ENCODE data around the gene UQCRC1.

The UQCRC1 gene

DNA sequence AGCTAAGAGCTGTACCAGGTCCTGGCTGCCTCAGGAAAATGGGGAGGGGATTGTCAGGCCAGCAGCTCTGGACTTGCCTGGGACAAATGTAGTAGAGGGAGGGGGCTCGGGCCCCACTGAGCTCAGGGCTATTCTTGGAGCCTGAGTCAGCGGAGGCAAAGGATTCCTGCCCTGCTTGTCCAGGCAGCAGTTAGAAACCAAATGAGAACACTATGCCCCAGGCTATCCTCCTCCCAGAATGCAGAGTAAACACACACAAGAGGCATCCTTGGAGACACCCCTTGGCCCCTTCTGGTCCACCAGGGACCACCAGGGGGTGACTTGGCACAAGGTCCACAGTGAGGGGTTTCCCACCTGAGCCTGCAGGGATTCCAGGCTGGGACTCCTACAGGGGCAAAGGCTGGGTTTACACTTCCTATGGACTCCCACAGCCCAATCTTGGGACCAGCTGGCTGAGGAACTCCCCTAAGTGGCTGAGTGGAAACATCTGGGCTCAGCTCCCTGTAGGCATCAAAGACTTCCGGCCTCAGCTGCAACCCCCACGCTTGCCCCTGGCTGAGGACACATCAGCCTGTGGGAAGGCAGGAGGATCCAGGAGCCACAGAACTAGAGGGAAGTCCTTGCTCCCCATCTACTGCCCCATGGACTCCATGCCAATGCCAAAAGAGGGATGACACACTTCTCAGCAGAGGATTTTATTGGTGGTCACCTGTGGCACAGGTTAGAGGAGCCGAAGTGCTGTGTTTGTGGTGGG lies 10.9 kb downstream of the UQCRC1 start:
- DNase-seq: peak in 1 of 2 donors; percentile 17

DNA sequence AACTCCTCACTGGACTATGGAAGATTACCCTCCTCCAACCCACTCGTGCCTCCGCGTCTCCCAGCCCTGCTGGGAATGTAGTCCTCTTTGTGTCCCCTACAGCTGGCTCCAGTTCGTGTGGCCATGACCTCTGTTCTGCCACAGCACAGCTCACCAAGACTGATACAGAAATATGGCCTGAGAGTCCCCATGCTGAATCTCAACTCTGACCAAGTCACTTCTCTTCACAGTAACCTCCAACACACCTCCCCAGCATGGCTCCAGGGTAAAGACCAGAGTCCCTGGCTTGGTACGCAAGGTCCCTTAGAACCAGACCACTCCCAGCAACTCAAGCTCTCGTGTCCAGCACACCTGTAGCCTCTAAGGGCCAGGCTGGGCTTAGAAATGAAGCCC lies 12.0 kb downstream of the UQCRC1 start:
- no peak for DNase-seq

DNA sequence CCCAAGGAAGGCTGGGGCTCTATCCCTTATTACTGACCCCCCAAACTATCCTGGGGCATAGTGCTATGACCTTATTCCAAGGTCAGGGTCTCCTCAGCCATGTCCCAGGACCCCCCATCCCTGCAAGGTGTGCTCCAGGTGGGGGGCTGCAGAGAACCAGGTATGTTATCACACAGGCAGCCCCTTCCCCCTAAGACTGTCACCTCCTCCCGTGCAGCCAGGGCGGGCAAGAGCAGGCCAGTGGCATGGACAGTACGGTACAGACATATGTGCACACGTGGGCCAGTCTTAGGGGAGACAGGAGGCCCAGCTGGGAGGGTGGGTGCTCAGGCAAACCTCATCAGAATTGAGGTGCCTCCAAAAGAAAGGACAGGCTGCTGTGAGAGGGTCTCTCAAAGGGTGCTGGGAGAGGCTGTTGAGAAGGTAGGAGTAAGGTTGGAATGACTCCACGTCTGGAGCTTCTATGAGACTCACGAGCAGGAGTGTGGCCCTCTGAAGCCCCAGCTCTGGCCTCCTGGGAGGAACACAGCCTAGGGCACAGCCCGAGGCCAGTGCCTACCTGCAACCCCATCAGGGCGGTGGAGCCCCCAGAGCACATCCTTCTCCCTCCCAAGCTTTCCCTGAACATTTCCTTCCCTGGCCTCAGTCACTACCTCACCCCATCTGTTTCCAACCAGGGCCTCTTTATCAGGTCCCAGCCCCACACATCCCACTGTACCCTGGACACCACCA lies 12.6 kb downstream of the UQCRC1 start:
- no peak for DNase-seq

DNA sequence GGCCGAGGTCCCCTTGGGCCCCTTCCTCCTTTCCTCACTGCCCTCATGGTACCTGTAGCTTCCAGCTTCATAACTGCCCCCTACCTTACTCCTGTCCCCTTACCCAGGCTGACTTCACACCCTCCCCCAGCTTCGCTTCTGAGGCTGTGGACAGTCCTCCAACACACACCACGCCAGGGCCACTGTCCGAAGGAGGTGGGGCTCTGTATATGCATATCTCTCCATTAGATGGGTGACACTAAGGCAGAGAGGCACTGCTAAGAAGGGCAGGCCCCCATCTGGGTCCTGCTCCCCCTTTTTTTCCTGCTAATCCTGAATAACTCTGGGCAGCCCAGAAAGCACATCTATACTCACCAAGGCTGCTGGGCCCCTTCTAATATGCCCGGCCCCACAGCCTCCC lies 13.3 kb downstream of the UQCRC1 start:
- no peak for DNase-seq

DNA sequence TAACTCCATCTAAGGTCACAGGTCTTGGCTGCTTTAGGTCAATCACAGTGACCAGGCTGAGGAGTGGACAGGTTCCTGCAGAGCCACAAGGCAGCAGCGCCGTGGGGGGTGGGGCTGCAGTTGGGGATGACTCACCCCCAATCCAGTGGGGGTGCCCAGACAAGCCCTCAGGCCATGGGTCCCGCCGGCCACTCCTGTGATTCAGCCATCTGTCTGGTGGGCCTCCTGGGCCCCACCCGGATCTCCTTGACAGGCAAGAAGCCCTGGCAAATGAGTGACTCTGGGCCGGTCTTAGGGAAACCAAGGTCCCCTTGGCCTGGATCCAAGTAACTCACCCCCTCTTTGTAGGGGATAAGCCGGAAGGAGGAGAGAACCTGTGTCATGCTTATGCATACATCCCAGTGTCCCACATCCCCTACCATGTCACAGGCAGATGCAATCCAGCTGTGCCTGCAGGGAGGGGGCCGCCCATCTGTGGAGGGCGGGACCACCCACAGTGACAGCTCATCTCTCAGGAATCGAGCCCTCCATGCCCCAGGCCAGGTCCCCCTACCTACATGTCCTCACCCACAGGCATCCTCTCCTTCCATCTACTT lies 13.8 kb downstream of the UQCRC1 start:
- DNase-seq: peak in 1 of 2 donors; percentile 33

DNA sequence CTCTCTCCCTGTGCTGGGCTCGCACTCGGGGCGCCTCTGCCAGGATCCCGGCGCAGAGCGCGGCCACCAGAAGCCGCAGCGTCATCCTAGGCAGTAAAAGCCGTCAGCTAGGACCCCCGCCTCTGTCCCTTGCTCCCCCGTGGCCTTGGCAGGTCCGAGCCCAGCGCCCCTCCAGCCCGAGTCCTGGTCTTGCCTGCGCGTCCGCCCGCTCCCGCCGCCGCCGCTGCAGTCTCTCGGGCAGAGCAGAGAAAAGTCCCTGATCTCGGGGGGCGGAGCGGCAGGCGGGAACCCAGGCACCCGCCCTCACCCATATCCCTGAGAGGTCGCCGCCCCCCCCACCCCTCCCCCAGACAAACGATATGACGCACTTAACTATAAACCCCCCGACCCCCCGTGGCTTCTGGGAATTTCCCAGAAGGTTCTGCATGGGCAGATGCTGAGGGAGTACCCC lies 14.3 kb downstream of the UQCRC1 start, which contains the start of gene COL7A1:
TSS of gene COL7A1 (minus strand) at position 255 of the 451 bp plus-strand sequence. CDS start at position 85, 170 bp downstream.
- no peak for DNase-seq

DNA sequence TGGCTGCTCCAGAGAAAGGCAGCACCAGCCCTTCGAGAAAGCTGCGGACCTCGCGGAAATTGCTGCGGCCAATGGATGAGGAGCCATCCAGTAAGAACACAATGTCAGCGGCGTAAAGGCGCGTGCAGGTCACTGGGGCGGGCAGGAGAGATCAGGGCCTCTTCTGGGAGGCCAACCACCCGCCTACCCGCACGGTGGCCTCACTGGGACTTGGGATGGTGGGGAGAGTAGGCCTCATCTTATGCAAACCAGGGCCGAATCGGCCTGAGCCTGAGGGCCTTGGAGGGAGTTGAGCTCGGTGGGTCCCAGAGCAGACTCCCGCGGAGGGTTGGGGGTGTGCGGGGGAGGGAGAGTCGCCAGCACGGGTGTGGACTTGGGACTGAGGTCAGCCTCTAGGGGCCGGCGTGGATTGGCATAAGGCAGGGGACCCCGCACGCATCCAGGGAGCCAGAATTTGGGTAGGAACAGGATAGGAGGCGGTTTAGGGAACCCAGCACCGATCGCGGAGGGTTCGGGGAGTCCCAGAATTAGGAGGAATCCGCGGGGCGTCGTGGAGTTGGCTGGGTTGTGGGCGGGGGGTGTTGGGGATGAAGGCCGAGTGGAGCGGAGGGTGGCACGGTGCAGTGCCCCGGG lies 14.9 kb downstream of the UQCRC1 start:
- no peak for DNase-seq

DNA sequence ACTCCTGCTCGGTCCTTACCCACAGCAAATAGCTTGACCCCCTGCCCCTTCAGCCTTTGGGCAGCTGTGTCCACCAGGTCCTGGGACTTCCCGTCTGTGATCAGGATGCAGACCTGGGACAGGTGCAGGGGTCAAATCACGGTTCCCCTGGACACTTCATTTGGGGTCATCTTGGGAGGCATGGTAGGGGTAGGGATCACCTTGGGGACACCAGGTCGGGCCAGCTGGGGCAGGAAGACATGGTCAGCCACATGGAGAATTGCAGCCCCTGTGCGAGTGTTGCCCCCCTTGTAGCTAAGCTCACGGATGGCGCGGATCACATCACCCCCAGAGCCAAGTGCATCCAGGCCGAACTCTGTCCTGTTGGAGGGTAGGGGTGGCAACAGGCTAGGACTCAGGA lies 16.1 kb downstream of the UQCRC1 start:
- no peak for DNase-seq

DNA sequence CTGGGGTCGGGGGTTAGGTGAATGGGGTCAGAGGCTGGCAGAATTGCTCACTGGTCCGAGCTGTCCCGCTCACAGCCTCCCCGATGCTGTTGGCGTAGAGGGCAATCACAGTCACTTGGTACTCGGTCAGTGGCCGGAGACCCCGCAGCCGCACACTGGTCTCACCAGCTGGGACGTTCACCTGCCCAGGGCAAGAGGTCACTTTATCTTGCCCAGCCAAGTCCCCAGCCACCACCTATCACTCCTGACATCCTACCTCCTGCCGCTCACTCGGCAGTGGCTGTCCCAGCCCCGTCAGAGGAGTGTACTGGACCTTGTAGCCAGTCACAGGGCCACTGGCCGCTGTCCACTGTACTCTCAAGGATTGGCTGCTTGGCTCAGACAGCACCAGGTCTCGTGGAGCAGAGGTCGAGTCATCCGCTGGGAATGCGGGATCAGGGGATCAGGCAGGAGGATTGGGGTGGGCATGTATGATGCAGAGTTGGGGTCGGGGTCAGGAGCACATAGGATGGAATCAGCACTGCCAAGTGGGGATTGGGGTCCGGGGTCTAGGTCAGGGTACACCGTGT lies 16.8 kb downstream of the UQCRC1 start:
- DNase-seq: no peak

DNA sequence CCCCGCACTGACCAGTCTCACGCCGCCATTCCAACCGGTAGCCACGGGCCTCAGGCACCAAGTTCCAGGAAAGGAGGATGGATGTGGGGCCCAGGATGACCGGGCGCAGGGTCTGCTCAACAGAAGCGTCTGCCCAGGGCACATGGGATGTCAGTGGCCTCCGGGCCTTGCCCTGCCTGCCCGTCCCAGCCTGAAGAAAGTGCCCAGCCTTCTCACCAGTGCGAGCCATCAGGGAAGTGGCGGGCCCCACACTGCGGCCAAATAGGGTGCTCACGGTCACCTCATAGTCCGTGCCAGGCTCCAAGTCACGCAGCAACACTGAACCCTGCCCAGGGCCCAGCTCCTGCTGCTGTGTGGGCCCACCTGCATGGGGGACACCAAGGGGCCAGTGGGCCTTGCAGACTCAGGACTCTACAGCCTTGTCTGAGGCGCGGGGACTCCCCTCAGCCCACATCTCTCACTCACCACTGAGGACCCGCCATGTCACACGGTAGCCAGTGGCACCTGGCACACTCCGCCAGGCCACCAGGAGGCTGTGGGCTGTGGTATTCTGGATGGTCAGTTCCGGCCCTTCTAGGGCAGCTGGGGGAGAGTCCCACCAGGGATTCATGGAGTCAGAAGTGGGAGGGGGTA lies 17.4 kb downstream of the UQCRC1 start:
- no peak for DNase-seq

DNA sequence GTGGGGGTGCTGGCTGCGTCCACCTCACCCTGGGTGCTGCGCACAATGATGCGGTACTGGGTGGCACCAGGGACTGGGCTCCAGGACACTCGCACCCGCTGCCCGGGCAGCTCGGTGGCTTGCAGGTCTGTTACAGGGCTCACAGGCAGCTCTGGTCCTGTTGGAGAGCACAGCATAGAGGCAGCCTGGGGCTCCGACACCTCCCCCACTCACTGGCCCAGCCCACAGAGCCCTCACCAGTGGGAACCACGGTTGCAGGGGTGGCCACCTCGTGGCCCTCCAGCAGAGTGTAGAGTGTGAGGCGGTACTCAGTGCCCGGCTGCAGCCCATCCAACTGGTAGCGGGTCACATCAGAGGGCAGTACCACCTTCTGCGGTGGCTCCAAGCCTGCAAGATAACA lies 18.0 kb downstream of the UQCRC1 start:
- no peak for DNase-seq

DNA sequence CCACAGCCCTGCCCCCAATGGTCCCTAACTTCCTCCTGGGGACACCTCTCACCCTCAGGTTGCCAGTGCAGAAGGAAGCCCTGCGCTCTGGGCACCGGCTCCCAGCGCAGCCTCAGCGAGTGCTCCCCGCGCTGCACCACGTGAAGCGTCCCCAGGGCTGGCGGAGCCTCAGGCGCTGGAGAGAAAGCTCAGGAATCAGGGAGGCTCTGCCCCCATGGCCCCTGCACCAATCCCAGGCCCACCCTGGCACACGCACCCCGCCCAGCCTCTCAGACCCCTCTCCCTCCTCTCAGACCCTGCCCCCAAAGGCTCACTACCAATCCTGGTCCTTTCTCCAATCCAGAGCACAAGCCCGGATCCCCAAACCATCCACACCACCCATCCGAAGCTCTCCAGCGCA lies 21.2 kb downstream of the UQCRC1 start:
- DNase-seq: no peak

DNA sequence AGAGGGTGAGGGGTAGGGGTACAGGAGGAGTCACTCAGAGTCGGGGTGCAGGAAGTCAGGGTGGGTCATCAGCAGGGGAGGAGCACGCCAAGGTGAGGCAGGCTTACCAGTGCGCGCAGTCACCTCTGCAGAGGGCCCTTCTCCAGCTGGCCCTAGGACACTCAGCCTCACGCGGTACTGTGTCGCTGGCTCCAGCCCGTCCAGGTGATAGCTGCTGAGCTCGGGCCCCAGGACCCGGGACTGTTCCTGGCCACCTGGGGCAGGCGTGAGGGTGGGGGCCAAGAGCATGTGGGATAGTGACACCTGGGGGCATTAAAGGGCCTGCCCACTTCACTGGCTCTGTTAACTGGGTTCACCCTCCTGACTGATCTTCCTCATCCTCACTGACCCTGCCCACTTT lies 21.8 kb downstream of the UQCRC1 start:
- DNase-seq: no peak

DNA sequence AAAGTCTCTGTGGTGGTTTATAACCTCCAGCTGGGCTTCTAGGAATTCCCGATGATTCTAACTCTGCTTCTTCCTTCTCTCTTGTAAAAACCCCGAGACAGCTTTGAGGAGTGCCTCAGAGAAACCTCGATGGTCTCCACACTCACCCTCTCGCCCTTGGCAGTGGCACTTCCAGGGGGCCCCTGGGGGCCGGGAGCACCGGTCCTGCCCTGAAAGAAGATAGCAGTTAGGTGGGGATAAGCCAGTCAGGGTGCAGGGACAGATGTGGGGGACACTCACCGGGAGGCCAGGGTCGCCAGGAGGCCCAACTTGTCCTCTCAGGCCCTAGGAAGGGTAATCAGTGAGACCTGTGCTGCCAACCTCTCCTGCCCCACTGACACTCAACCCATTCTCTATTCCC lies 24.0 kb downstream of the UQCRC1 start:
- DNase-seq: no peak

DNA sequence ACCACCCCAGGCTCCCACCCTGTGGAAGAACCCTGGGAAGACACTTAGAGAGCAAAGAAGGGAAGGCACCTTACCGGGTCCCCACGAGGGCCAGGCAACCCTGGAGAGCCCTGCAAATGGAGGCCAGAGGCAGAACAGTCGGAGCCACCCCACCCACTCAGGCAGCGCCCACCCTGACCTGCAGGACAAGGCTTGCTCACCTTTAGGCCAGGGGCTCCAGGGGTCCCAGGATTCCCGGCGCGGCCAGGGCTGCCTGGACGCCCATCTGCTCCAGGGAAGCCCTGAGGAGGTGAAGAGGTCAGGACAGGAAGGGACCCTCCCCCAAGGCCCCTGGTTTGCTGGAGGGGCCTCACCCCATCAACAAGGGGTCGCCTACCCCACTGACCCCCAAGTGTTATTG lies 24.6 kb downstream of the UQCRC1 start:
- no peak for DNase-seq

DNA sequence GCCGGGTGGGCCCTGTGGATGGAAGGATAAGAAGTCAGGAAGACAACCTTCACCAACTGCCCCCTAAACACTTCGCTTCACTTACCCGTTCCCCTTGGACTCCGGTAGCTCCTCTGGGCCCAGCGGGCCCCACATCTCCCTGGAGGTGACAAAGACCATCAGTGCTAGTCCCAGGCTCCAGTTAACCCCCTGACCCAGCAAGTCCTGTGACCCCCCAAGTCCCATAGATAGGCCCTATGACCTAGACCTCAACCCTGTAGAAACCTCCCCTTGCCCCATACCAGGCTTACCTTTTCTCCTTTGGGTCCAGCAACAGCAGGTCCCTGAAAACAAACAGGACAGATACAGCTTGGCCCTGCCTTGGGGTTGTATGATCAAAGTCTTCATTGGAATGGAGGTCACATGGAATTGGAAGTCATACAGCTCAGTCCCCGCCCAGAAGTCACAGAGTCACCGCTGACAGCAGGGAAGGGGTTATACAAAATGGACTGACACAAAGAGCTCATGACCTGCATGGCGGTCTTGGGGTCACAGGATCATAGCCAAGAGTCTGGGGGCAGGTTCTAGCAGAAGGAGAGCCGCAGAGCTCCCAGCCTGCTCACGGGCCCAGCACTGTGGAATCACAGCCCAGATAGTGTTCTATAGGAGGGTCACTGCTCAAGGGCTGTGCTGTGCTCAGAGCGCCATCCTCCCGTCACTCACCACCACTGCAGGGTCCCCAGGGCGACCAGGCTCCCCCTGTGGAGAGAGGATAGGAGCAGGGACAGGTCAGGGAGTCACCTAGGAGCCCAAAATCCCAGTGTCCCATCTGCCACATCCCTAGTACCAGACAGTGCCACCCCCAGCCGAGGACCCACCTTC lies 27.6 kb downstream of the UQCRC1 start:
- DNase-seq: no peak

DNA sequence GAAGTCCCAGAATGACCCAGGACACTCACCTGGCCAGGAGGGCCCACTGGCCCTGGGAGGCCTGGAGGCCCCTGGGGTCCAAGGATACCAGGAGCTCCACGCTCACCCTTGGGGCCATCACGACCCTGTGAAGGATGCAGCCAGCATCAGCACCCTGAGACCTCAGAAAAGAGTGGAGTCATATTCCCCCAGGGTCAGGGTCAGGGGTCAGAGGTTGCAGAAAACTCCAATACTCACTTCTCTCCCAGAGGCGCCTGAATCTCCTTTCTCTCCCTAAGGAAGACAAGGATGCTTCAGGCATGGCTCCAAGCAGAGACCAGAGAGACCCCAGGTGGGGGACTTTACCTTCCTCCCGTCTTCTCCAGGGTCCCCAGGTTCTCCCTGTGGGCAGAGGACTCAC lies 32.8 kb downstream of the UQCRC1 start:
- DNase-seq: no peak

DNA sequence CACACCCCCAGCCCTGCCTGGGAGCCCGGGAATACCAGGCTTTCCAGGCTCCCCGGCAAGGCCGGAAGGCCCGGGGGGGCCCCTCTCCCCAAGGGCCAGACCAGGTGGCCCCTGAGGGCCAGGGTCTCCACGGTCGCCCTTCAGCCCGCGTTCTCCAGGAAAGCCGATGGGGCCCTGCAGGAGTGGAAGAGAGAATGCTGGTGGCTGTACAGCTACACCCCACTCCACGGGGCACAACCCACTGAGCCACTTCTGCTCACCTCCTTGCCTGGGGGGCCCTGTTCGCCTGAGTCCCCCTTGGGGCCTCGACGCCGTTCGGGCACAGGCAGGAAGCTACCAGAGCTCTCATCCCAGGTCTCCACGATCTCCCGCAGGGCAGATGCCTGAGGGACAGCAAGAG lies 34.1 kb downstream of the UQCRC1 start:
- DNase-seq: no peak

DNA sequence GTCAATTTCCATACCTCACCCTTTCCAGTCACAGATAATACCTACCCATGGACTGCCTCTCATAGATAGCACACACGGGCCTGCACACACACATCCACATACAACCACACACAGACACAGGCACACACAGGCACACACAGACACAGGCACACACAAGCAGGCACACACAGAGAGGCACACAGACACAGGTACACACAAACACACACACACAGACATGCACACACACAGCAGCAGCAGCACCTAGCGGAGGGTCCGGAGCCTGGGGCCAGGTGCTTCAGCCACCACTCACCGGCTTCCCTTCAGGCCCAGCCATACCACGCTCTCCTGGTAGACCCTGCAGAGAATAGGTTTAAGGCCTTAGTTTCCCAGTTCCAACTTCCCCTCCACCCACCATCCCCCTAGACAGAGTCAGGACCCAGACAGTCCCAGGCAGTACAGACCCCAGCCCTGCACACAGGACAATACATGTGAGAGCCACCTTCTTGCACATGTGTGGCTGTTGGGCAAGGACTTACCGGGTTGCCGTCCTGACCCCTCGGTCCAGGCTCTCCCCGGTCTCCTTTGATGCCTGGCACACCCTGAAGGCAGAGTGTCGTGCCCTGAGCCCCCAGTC lies 35.4 kb downstream of the UQCRC1 start:
- no peak for DNase-seq

DNA sequence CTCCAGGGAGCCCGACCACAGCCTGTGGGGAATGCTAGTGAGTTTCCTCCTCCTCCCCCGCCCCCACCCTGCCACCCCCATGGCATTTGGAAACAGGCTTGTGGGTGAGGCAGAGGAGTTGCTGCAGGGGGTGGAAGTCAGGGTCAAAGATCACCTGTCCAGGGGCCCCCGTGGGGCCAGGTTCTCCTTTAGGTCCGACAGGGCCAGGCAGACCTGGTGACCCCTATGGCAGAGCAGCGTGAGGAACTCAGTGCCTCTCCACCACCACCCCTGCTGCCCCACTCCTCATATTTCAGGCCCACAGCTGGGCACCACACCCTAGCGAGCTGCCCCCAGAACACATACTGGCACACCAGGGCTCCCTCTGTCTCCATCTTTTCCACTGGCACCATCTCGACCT lies 36.9 kb downstream of the UQCRC1 start:
- DNase-seq: no peak

DNA sequence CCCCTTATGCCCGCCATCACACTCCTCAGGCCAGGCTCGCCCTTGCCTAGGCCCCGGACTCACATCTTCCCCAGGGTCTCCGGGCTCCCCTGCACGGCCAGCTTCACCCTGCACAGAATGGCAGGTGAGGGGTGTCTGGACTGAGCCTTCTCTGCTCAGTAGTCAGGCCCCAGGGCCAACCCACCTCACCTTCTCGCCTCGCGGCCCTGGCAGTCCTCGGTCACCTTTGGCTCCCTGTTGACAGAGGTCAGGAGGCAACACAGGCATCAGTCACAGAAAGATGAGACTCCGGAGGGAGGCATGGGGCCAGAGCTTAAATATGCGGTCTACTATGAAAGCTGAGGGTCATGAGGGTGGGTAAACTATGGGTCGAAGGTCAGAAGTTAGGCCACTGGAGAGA lies 37.5 kb downstream of the UQCRC1 start:
- DNase-seq: no peak
